CD14-positive monocyte (primary cell): ENCODE data around the gene ARHGAP45. TPM values are rescaled to one million over a fixed set of nuclear protein-coding genes. Genes with fewer than 3 reads are reported as not detected.
"Not testable (repeated sequence)": the region's sequence is repeated elsewhere in the genome, so short reads cannot be mapped to it uniquely, and the experiment has no call there.

ENCODE experiments used
- DNase-seq, 3 donors: peaks; one replicate each; pipeline ENCODE4 v3.0.0-alpha.2; 2011 to 2022
- H2AFZ ChIP-seq: 2 replicates; pipeline ENCODE4 v1.6.0; 2012; ENCODE audit warnings: mild to moderate bottlenecking, low read depth, low read length, inconsistent platforms; ENCODE audit not compliant: insufficient read depth, poor library complexity, severe bottlenecking
- H3K27ac ChIP-seq, 2 donors: 1 replicate in 1 of 2; 2 replicates in 1 of 2; pipeline ENCODE4 v1.5.1; 2012 to 2013; ENCODE audit warnings: low read length in 2 of 2, control low read depth in 1 of 2, inconsistent platforms in 1 of 2, low read depth in 1 of 2, mild to moderate bottlenecking in 1 of 2
- H3K27me3 ChIP-seq, 2 donors: one replicate each; pipeline versions ENCODE4 v1.6.0 to v1.6.1; 2011 to 2013; ENCODE audit warnings: low read length in 2 of 2; ENCODE audit not compliant: control insufficient read depth in 2 of 2, insufficient read depth in 2 of 2
- H3K36me3 ChIP-seq, 2 donors: replicated peaks in 1 of 2; 1 replicate in 1 of 2; 2 replicates in 1 of 2; pipeline versions ENCODE4 v1.5.1 to v1.6.1; 2012 to 2013; ENCODE audit warnings: low read length in 2 of 2, control low read depth in 1 of 2, inconsistent platforms in 1 of 2, mild to moderate bottlenecking in 1 of 2; ENCODE audit not compliant: insufficient read depth in 2 of 2, control insufficient read depth in 1 of 2
- H3K4me1 ChIP-seq, 2 donors: 1 replicate in 1 of 2; 2 replicates in 1 of 2; pipeline versions ENCODE4 v1.5.1 to v1.6.1; 2012 to 2013; ENCODE audit warnings: low read length in 2 of 2, control low read depth in 1 of 2, inconsistent platforms in 1 of 2, mild to moderate bottlenecking in 1 of 2, moderate library complexity in 1 of 2; ENCODE audit not compliant: insufficient read depth in 2 of 2, control insufficient read depth in 1 of 2
- H3K4me2 ChIP-seq: replicated peaks from 2 replicates; pipeline ENCODE3; 2012; ENCODE audit warnings: low read length, moderate library complexity, mild to moderate bottlenecking; ENCODE audit not compliant: poor library complexity, severe bottlenecking; ENCODE audit errors: extremely low read depth
- H3K4me3 ChIP-seq, 3 experiments: fragments of 200-600 bp in 1 of 3; sonication (generic) in 1 of 3; replicated peaks in 1 of 3; 1 replicate in 2 of 3; 2 replicates in 1 of 3; pipeline ENCODE4 v1.5.1; 2011 to 2013; ENCODE audit warnings: low read length in 3 of 3, mild to moderate bottlenecking in 3 of 3, control low read depth in 2 of 3, low read depth in 2 of 3, inconsistent platforms in 1 of 3, moderate library complexity in 1 of 3
- H3K79me2 ChIP-seq: 2 replicates; pipeline ENCODE4 v1.6.0; 2012; ENCODE audit warnings: mild to moderate bottlenecking, control low read depth, inconsistent platforms, low read length, moderate library complexity; ENCODE audit not compliant: insufficient read depth
- H3K9ac ChIP-seq: 2 replicates; pipeline ENCODE4 v1.6.0; 2017; ENCODE audit warnings: low read length, mild to moderate bottlenecking; ENCODE audit not compliant: insufficient read depth, poor library complexity, severe bottlenecking
- H3K9me3 ChIP-seq, 2 donors: replicated peaks in 1 of 2; 1 replicate in 1 of 2; 2 replicates in 1 of 2; pipeline versions ENCODE4 v1.5.1 to v1.6.1; 2012 to 2013; ENCODE audit warnings: low read length in 2 of 2, control low read depth in 1 of 2; ENCODE audit not compliant: control insufficient read depth in 1 of 2, insufficient read depth in 1 of 2
- H4K20me1 ChIP-seq: 2 replicates; pipeline ENCODE4 v1.6.0; 2012; ENCODE audit warnings: mild to moderate bottlenecking, low read length, control low read depth, moderate library complexity; ENCODE audit not compliant: insufficient read depth
- H3K27ac Mint-ChIP-seq, 7 donors: one replicate each; pipeline ENCODE4 v1.8.0; 2020; ENCODE audit warnings: mild to moderate bottlenecking in 7 of 7, mixed read lengths in 7 of 7, moderate library complexity in 6 of 7, inconsistent platforms in 2 of 7
- H3K27me3 Mint-ChIP-seq, 3 donors: one replicate each; pipeline ENCODE4 v1.8.0; 2021 to 2022; ENCODE audit warnings: low read depth in 3 of 3, mild to moderate bottlenecking in 3 of 3, mixed read lengths in 3 of 3, moderate library complexity in 3 of 3, inconsistent platforms in 1 of 3
- H3K36me3 Mint-ChIP-seq, 2 donors: one replicate each; pipeline ENCODE4 v1.8.0; 2020; ENCODE audit warnings: mixed read lengths in 2 of 2, inconsistent platforms in 1 of 2, mild to moderate bottlenecking in 1 of 2
- H3K4me1 Mint-ChIP-seq: one replicate; pipeline ENCODE4 v1.8.0; 2020; ENCODE audit warnings: mild to moderate bottlenecking, mixed read lengths
- H3K4me3 Mint-ChIP-seq, 2 donors: one replicate each; pipeline ENCODE4 v1.8.0; 2020; ENCODE audit warnings: mild to moderate bottlenecking in 2 of 2, mixed read lengths in 2 of 2, moderate library complexity in 1 of 2
- H3K9me3 Mint-ChIP-seq, 7 donors: one replicate each; pipeline ENCODE4 v1.8.0; 2020 to 2022; ENCODE audit warnings: mixed read lengths in 7 of 7, mild to moderate bottlenecking in 6 of 7, moderate library complexity in 6 of 7, inconsistent platforms in 2 of 7
- WGBS: methylation state at CpG from one replicate; pipeline ENCODE4 v1.1.5; 2013; ENCODE audit warnings: missing lambda C conversion rate; ENCODE audit not compliant: insufficient coverage; 5-methylcytosine and 5-hydroxymethylcytosine counted together
- intact Hi-C, 2 donors: fragments of 100-400 bp; cut with micrococcal nuclease; formaldehyde crosslinking; loops; one replicate each; pipeline versions ENCODE4 v1.15.0 to v1.15.1; 2023
- polyA plus RNA-seq, 3 donors: library from polyadenylated mRNA; depleted of rRNA in 1 of 3; unstranded in 2 of 3; stranded (reverse) in 1 of 3; fragments of 300-500 nt in 2 of 3; fragments of >200 nt in 1 of 3; fragmentation: Illumina TruSeq in 2 of 3; gene quantifications; 1 replicate in 2 of 3; 2 replicates in 1 of 3; pipeline ENCODE4 v1.2.3, GENCODE V29; 2012 to 2021
- TF ChIP-seq, protein P1 (sequence below): fragments of 200-600 bp; IDR thresholded peaks from one replicate; pipeline ENCODE4 v1.8.0; 2022; ENCODE audit warnings: antibody characterized with exemption, mild to moderate bottlenecking

The ARHGAP45 gene
- polyA plus RNA-seq, 3 donors: 108 to 308 (median 137) TPM

DNA sequence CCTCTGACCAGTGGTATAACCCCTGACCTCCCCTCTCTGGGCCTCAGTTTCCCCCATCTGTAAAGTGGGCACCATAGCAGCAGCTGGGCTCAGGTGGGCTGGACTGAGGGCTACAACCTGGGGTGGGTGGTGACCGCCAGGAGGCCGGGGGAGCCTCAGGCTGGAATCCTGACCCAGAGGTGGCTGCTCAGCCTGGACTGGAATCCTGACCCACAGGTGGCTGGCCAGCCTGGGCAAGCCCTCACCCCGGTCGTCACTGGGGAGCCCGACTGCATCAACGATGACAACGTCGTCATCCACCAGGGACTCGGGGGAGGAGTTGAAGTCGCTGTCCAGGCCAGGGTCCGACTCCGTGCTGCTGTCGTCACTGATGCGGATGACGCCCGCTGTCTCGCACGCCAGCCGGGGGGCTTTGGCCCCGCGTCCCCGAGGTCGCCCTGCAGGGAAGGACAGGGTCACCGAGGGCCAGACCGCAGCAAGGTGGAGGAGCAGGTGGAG lies 47.1 kb downstream of the ARHGAP45 start:
- intact Hi-C loops: loop anchor here (5.0 kb wide), 2 partner anchors 78 to 128 kb away; partner anchors contain the start of gene ATP5F1D (in 1 of the 2)
- H2AFZ ChIP-seq: no peak overlapping the region
- no peak overlapping the region for H3K9ac ChIP-seq
- H3K4me1 ChIP-seq: peaks cover 8 to 14% of the 10 kb centered on the region in 2 donors
- no peak for DNase-seq
- H3K27me3 Mint-ChIP-seq: peaks cover 0 to 2% (median 0%) of the 10 kb centered on the region in 3 donors
- WGBS: 91% methylated on average over 25 of the region's 25 CpGs
- H3K9me3 ChIP-seq: no peaks in the 10 kb centered on the region
- TF ChIP-seq, protein P1, sequence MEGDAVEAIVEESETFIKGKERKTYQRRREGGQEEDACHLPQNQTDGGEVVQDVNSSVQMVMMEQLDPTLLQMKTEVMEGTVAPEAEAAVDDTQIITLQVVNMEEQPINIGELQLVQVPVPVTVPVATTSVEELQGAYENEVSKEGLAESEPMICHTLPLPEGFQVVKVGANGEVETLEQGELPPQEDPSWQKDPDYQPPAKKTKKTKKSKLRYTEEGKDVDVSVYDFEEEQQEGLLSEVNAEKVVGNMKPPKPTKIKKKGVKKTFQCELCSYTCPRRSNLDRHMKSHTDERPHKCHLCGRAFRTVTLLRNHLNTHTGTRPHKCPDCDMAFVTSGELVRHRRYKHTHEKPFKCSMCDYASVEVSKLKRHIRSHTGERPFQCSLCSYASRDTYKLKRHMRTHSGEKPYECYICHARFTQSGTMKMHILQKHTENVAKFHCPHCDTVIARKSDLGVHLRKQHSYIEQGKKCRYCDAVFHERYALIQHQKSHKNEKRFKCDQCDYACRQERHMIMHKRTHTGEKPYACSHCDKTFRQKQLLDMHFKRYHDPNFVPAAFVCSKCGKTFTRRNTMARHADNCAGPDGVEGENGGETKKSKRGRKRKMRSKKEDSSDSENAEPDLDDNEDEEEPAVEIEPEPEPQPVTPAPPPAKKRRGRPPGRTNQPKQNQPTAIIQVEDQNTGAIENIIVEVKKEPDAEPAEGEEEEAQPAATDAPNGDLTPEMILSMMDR: no peak
- no peak overlapping the region for H3K4me3 Mint-ChIP-seq
- peaks cover 72 to 83% of the 10 kb centered on the region in 2 donors for H3K36me3 ChIP-seq
- no peaks in the 10 kb centered on the region for H3K79me2 ChIP-seq
- H3K4me3 ChIP-seq: no peak overlapping the region
- H3K27ac Mint-ChIP-seq: peak overlapping the region in 4 of 7 donors; percentile 24 to 64 (median 43)
- H3K9me3 Mint-ChIP-seq: peaks cover 0 to 2% (median 0%) of the 10 kb centered on the region in 7 donors
- peaks cover 30 to 78% of the 10 kb centered on the region in 2 donors for H3K36me3 Mint-ChIP-seq
- H3K4me2 ChIP-seq: peak overlapping the region; percentile 50
- peaks cover 91% of the 10 kb centered on the region for H4K20me1 ChIP-seq
- peak overlapping the region; percentile 2 to 43 for H3K27ac ChIP-seq
- peaks cover 8% of the 10 kb centered on the region for H3K4me1 Mint-ChIP-seq
- no peaks in the 10 kb centered on the region for H3K27me3 ChIP-seq

DNA sequence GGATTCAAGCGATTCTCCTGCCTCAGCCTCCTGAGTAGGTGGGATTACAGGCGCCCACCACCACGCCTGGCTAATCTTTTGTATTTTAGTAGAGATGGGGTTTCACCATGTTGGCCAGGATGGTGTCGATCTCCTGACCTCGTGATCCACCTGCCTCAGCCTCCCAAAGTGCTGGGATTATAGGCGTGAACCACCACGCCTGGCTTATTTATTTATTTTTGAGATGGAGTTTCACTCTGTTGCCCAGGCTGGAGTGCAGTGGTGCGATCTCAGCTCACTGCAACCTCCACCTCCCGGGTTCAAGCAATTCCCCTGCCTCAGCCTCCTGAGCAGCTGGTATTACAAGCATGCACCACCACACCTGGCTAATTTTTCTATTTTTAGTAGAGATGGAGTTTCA lies 47.8 kb downstream of the ARHGAP45 start:
- H3K4me3 Mint-ChIP-seq, H3K27ac ChIP-seq, DNase-seq, H3K9ac ChIP-seq, H3K4me1 Mint-ChIP-seq, H2AFZ ChIP-seq, H3K79me2 ChIP-seq, H3K4me3 ChIP-seq, H3K4me2 ChIP-seq, H3K27me3 ChIP-seq, H3K27me3 Mint-ChIP-seq, H3K9me3 ChIP-seq, H3K9me3 Mint-ChIP-seq: not testable (repeated sequence)
- Histone ChIP-seq H3K36me3 (peaks cover 76 to 83% of the 10 kb centered on the region in 2 donors), H4K20me1 (peaks cover 91% of the 10 kb centered on the region), H3K4me1 (peaks cover 8 to 14% of the 10 kb centered on the region in 2 donors)
- intact Hi-C loops: loop anchor here (5.0 kb wide), 2 partner anchors 78 to 128 kb away; partner anchors contain the start of gene ATP5F1D (in 1 of the 2)
- H3K27ac Mint-ChIP-seq: peak overlapping the region in 4 of 7 donors; percentile 22 to 68 (median 44)
- peaks cover 32 to 80% of the 10 kb centered on the region in 2 donors for H3K36me3 Mint-ChIP-seq
- 100% methylated on average over 1 of the region's 9 CpGs for WGBS
